Upper lobe of left lung (tissue), 4 donors: Measurements from ENCODE around the gene CALCR.

Experiments used
- CTCF ChIP-seq, 6 experiments: fragments of 450-650 bp in 4 of 6; fragments of 200-600 bp in 2 of 6; sonication (generic) in 2 of 6; IDR thresholded peaks; one replicate each; pipeline ENCODE4 v1.5.1; 2016 to 2019; ENCODE audit warnings: antibody characterized with exemption in 6 of 6
- EP300 ChIP-seq, 4 donors: sonication (generic); formaldehyde crosslinking; IDR thresholded peaks; one replicate each; pipeline ENCODE4 v1.5.1; 2017; ENCODE audit warnings: antibody characterized with exemption in 4 of 4, control low read depth in 2 of 4
- POLR2A ChIP-seq, 4 donors: fragments of 450-650 bp; IDR thresholded peaks; one replicate each; pipeline ENCODE4 v1.5.1; 2016 to 2017; ENCODE audit warnings: antibody characterized with exemption in 4 of 4, mild to moderate bottlenecking in 2 of 4
- POLR2AphosphoS5 ChIP-seq, 2 donors: sonication (generic); formaldehyde crosslinking; IDR thresholded peaks; one replicate each; pipeline ENCODE4 v1.5.1; 2017; ENCODE audit warnings: antibody characterized with exemption in 2 of 2

- TF ChIP-seq CTCF (IDR thresholded peaks at IDR 0.05), result no peak
- TF ChIP-seq POLR2A (IDR thresholded peaks at IDR 0.05), result no peak
- TF ChIP-seq POLR2AphosphoS5 (IDR thresholded peaks at IDR 0.05), result no peak
- TF ChIP-seq EP300 (IDR thresholded peaks at IDR 0.05), result no peak
Measured at GRCh38 chr7:93578762-93579161, 4.2 kb upstream of the CALCR start.
